NCI-H748 (cell line): ENCODE data around the gene PHF21B.

Source experiments
- DNase-seq: peaks from one replicate; lab custom pipeline; 2025; ENCODE audit not compliant: unreplicated experiment; lab: John Stamatoyannopoulos, UW

The PHF21B gene

GRCh38 chr22:45019861-45020655, 10.3 kb upstream of the PHF21B start:
- no peak for DNase-seq

DNA sequence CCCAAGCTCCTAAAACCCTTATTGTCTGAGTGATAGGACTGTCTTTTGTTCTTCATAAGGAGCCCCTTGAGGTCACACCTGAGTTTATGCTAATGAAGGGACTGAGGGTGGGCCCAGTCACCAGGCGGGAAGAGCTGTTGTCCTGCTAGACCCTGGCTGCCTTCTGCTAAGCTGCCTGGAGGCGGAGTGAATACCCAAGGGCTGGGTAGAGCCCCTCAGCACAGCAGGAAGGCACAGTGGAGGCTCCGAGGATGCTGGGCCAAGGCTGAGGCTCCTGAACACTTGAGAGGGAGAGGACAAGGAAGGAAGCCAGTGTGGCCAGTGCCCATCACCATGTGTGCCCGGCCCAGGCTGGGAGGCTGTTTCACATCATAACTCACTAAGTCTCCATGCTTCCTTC, 4.8 kb upstream of the PHF21B start:
- no peak for DNase-seq

- no peak for DNase-seq
Measured at GRCh38 chr22:45013138-45013537, 3.3 kb upstream of the PHF21B start.

DNA sequence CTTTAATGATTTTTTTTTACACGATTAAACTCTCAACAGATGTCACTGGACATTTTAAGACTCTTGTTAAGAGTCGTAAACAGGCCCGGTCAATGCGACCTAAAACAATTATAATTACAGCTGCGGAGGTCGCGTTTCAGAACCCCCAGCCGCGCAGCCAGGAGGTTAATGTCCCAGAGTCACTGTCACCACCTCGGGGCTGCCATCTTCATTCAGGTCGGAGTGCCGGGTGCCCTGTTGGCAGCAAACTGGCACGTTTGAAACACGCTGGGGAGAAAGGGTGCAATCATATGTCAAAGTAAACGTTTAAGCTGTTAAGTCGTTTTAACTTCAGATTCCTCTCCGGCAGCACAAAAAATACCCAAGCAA, 711 bp upstream of the PHF21B start:
- DNase-seq, result peak; percentile 57

- peak; percentile 65 for DNase-seq
Measured at GRCh38 chr22:45008751-45009605, 827 bp downstream of the PHF21B start.

- peak; percentile 63 for DNase-seq
Measured at GRCh38 chr22:45008186-45008681, 1.6 kb downstream of the PHF21B start.

GRCh38 chr22:45007391-45008185, 2.2 kb downstream of the PHF21B start:
- DNase-seq, result peak; percentile 88

DNA sequence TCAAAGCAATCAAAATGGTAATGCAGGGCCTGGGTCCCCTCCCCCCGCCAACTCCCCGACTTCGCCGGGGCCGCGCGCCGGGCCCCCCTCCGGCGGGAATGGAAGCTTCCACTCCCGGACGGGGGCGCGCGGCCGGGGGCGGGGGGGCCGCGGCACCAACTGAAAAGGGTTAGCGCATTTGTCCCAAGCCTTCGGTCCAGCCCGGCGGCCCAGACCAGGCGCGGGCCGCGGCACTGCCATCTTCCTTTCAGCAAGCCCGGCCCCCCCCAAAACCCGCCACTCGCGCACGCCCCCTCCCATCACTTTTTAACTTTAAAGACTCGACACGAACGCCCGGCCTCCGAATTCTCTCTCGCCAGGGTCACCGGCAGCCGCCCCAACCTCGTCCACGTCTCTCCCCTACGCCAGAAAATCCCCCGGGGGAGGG, 2.8 kb downstream of the PHF21B start:
- DNase-seq, result peak; percentile 61

DNA sequence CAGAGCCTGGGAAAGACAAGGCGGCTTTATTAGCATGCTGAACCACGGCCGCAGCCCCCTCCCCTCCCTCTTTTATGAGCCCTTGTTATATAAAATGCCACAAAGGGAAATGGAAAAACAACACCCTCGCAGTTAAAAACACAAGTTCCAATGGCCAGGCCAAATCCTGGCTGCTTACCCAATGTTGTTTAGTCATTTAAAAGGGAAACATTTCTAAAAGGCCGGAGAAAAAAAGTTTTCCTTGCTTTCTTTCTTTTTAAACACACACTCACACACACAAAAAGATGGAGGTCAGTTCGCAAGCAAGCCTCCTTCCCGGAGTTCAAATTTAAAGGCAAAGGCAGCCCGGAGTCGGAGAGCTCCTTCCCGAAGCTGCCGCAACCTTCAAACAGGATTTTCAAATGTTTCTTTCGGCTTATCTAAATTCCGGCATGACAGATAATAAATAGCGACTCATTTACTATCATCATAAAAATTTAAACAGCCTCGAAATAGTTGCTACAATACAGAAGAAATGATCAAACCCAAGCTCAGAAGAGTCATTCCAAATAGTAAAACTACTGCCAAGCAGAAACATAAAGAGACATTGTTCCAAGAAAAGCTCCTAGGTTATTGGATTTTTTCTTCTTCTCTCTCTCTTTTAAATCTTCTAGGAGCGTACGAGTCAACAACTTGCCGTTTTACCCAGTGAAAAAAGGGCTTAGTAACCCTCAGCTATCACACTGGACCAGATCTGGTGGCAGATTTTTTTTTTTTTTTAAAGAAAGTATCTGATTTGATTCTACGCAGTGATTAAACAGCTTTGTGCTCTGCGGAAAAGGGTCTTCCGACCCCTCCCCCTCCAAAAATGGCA, 3.5 kb downstream of the PHF21B start:
- no peak for DNase-seq

DNA sequence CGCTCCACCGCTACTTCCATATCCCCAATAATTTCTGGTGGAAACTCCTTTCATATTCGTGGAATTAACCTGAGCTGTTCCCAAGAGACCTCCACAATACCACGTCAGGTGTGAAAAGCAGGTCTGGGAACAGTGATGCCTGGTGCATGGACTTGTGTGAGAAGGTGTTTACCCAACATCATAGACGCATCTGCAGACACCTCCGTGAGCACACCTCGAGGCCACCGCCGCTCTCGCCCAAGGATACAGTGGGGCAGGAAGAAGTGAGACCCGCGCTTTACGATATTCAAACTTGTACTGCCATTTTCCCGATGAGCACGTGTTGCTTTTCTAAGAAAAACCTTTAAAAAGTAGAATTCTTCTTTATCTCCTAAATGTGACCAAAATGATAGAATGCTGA, 8.2 kb downstream of the PHF21B start:
- no peak for DNase-seq

- DNase-seq, result no peak
Measured at GRCh38 chr22:45000330-45000729, 9.5 kb downstream of the PHF21B start.

DNA sequence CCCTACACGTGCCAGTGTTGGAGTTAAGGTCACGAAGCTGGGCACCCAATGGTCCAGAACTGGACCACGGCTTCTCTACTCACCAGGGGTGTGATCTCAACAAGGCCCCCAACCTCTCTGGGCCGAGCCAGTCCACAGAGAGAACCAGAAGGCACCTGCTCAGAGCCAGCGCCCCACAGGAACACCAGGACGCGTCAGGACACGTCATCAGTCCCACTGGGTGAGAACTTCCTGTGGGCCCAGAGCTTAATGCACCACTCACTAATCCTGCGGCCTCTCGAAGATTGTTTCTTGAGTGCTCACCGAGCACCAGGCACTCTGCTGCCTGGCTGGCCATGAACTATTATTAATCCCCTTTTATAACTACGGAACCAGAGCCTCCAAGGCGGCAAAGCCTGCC, 10.1 kb downstream of the PHF21B start:
- DNase-seq, result no peak

DNA sequence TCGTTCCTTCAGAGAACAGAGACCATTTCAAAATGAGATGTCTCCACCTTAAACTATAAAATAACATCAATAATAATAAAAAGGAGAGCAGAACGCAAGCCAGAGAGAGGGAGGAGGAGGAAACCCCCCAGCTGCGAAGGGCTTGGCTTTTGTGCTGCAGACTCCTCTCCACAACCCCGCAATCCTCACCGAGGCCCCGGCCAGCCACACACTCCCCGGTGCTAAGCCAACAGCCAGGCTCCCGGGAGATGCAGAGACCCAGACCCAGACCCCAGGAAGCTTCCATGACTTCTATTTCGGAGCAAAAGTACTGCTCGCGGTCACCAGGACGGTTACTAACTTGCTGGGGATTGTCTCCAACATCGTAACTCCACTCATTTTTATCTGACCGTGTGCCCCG, 10.6 kb downstream of the PHF21B start:
- DNase-seq, result no peak

GRCh38 chr22:44998296-44998695, 11.5 kb downstream of the PHF21B start:
- no peak for DNase-seq

GRCh38 chr22:44997060-44997459, 12.7 kb downstream of the PHF21B start:
- DNase-seq, result no peak

DNA sequence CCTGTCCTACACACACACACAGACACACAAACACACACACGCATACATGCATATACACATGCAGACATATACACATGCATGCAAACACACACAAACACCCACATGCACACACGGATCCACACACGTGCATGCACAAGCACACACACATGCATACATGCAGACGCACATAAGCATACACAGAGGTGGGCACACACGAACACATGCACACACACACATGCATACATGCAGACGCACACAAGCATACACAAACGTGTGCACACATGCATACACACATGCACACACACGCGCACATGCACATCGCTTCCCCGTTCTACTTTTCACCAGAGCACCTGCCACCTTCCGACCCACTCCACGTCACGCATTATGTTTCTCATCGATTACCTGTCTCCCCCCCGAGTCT, 13.2 kb downstream of the PHF21B start:
- DNase-seq, result no peak

DNA sequence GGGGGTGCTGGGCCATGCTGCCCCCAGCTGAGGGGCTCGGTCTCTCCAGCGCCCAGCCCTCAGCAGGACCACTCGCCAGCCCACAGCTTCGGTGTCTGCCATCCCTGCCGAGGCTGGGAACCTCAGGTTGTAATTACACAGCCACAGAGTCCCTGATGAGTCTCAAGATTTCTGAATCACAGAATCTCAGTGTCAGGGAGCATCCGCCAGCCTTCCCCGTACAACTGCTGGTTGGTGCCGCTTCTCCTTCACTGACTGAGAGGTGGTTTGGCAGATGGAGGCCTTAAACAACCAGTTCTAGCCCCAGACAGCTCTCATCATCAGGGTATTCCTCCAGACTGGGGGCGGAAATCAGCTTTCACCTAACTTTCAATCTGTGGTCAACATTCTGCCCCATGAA, 13.7 kb downstream of the PHF21B start:
- DNase-seq, result no peak

DNA sequence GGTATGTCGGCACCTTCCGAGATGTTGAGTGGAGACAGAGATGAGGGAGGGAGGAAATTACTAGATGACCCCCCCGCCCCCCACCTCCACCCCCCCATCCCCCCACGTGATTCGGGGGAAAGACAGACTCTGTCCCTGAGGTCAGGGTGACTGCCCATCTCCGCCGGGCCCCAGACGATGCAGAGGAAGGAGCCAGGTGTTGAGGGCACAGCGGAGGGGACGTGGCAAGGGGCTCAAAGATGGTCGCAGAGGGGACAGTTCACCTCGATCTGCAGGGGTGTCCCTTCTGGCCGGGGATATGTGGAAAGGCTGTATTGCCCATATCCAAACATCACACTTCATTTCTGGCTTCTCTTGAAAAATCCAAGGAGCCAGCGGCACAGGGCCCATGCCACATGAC, 14.1 kb downstream of the PHF21B start:
- DNase-seq, result no peak

DNA sequence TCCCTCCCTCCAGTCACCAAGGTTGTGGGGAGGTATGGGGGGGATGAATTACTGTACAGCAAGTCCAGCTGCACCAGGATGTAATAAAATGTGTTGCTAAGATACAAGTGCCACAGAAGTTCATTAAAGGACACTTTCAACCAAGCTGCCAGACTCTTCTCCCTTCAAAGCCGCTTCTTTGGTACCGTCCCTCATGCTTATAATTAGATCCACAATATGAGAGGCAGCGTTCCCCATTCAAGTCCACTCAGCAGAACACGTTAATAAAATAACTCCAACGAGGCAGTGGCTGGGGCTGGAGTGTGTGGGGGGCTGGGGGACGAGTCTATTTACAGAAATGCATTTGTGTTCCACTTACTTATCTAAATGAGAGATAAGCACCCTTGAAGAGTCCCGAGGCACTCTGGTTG, 14.7 kb downstream of the PHF21B start:
- peak; percentile 61 for DNase-seq

GRCh38 chr22:44994399-44995104, 15.3 kb downstream of the PHF21B start:
- DNase-seq, result no peak
